Activated CD4-positive, alpha-beta T cell treated with anti-CD3 and anti-CD28 coated beads, Interleukin-2, amount 50 U/mL, for 24 hours (primary cell): ENCODE measurements around the gene ICE1.
"Not testable (repeated sequence)": the region's sequence is repeated elsewhere in the genome, so short reads cannot be mapped to it uniquely, and the experiment has no call there.

Experiments used
- DNase-seq, 2 donors: peaks; one replicate each; pipeline ENCODE4 v3.0.0-alpha.2; 2020; ENCODE audit warnings: low read depth in 1 of 2, low spot score in 1 of 2

Gene ICE1

DNA sequence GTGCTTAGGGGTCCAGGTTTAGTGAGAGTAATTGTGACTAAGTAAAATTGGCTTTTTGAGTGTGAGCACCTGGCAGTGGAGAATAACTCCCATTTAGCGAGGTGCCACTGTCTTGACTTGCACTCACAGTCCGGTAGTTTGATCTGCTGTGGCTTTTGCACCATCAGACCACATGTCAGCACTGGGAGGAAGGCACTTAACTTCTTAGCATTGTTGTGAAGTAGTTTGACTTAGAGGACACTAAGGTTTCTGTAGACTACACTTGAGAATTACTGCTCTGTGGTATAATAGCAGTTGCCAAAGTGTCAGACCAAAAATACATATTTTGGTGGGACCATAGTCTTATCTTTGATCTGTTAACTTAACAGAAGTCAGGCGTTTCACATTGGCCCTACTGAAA is 63.6 kb downstream of the ICE1 start:
- DNase-seq: no peak

DNA sequence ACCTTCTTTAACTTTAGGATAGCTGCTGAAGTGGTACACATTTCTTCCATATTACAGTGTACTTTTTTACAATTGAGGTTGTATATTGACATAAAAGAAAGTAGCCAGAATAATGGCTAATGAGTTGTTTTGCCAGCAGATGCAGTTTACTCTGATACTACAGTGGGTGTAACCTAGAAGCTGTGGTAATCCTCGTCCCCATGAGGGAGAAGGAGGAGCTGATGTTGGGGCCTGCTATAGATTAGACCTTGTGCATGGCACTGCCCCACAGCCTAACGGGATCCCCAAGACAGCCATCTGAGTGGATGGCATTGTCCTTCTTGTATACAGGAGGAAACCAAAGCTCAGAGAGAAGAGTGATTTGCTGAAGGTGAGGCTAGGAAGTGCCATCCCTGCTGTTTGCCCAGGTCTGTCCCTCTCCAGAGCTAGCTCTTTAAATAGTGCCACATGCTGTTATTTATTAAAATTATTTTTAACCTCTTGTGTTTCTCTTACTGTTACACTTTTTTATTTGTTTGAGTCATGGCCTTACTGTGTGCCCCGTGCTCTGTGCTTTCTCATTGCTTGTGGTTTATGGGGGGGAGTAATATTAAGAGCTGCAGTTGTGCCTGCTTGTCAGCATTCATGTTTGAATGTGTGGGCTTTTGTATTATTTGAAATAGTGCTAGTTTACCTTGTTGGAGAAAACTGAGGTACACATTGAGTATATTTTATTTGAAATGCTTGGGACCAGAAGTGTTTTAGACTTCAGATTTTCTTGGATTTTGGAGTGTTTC is 65.3 kb downstream of the ICE1 start:
- DNase-seq: no peak

DNA sequence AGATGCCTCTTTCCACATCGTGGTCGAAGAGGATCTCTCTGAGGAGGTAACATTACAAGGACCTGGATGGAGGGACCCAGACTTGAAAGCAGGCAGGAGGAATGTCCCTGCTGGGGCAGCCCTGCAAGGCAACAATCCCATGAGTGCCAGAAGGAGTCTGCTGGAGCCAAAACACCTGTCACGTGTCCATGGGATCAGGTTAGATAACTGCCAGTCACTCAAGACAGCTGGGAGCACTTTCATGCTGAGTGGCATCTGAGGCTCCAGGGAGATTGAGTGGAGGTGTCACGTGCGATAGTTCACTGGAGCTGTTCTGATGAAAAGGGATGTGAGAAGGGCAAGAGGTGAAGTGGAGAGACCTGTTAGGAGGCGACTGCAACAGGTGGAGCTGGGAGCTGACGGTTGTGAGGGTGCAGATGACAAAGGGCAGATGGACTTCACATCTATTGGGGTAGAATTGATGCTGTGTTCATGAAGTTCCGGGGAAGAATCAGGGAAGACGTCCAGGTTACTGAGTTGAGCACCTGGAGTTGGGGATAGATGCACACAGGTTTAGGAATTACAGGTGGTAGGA is 68.4 kb downstream of the ICE1 start:
- no peak for DNase-seq

DNA sequence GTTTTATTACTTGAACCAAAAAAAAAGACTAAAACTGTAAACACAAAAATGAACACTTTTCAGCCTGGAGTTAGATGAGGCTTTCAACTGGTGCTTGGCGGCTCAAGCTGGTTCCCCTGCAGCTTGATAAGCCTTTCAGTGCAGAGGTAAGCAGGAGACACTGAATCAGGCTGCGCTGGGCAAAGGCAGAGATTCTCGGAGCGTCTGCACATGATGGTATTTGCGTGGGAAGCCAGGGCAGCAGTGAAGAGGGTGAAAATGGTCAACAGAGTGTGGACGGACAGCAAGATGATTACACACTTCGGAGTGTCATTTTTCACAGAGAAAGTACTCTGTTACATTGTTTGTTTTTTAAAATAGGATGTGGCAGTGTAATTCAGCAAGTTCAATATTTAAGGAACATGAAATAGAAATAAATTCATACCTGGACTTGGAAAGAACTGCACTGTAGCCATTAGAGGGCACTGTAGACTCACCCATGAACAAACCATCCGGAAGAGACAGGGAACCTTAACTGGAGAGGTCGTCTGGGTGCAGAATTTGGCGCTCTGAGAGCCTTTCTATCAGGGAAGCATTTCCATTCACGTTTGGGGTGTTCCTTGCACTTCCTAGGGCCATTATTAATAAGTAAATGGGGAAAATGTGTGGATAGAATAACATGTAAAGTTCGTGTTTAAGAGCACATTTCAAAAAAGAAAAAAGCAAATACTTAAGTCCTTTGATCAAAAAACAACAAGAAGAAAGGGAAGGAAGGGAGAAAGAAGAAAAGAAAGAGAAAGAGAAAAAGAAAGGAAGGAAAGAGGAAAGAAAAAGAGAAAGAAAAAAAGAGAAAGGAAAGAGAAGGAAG is 69.8 kb downstream of the ICE1 start:
- DNase-seq: peak in 1 of 2 donors; percentile 21

DNA sequence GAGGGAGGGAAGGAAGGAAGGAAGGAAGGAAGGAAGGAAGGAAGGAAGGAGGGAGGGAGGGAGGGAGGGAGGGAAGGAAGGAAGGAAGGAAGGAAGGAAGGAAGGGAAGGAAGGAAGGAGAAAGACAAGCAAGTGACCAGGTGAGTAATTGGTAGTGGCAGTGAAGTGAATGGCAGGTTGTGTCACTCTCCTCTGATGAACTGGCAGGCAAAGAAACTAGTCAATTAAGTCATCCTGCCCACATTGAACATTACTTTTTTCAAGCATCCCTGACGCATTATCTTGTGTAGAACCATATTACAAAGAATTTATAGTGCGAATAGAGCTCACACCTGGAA is 70.4 kb downstream of the ICE1 start:
- DNase-seq: not testable (repeated sequence)

DNA sequence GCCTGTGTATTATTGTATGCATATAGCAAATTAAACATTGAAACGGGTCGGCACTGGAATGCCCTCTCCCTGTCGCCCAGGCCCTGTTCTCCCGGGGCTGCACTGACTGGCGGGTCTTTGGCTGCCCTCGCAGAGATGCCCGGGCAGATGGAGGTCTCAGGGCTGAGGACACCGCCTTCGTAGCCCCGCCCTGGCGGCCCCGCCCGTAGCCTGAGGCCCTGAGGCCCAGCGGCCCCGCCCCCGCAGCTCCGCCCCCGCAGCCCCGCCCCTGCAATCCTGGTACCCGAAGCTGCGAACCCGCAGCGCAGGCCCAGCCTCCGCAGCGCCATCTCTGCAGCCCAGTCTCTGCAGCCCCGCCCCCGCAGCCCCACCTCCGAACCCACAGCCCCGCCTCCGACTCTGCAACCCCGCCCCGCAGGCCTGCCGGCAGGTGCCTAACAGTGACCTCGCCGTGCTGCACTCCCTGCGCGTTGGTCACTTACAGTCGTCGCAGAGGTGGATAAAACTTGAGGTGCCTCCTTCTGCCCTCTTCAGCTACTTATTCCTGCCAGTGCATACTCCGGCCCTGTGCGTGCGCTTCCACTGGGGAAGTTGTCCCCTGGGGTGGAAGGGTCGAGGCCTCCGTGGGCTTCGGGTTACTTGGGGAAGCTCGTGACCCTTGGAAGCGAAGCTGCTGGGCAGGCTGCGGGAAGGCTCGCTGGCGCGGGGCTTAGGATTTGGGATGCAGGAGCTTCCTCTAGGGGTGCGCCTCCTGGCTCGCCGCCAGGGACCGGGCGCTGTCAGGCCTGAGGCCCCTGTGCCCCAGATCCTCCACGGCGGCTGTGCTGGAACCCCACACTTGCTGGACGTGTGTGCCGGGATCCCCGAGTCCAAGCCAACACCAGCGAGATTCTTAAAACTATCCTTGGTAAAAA is 72.3 kb downstream of the ICE1 start:
- DNase-seq: peak; percentile 46 to 60

DNA sequence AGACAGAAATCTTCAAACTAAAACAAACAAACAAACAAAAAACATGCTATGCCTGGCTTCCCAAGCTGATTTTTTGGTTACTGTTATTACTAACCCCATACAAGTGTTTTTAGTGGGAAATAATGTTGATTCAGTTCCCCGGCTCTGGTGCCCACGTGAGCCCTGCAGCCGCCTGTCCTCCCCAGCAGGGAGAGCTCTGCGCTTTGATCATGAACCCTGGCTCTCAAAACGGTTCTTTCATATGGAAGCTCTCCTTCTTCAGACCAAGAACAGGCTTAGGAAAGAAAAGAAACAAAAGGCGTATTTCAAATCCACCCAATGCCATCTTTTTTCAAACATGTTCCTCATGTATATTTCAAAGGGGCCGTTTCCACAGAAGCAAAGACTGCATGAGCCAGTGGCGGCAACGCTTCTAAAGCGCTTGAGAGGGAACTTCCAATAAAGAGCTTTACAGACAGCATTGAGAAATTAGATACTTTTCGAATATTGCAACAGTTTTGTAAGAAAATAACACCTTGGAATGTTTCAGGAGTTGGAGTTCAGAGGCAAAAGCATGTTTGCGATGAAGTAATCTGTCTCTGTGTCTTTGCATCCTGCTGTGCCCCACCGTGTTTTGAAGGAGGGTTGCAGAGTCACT is 74.8 kb downstream of the ICE1 start:
- no peak for DNase-seq

DNA sequence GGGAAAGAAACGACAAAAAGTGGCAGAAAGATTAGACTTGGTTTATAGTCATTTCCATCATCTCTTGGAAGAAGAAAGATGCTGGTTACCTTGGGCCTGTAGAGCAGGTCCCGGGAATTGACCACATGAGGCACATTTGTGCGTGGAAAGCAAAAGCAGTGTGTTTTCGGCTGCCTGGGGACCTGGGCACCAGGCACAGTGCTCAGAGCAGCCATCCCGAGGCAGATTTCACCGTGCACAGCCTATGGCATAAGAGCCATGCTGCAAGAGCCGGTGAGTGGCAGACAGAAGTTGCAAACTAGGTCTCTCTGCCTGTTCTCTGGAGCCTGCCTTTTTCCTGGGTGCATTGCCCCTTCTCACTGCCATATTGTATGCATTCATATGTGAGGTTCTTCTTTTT is 77.0 kb downstream of the ICE1 start:
- DNase-seq: no peak

DNA sequence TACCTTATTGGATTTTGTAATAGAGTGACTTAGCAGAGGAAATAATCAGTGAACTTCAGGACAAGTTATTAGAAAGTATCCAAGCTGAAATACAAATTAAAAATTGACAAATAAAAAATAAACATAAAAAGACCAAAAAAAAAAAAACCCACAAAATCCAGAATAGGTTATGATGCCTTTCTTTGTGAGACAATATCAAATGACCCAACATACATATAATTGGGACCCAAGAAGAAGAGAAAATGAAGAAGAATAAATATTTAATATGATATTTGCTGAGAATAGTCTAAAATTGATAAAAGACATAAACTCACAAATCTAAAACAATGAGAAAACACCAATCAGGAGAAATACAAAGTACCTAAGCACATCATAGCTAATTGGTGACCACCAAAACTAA is 81.8 kb downstream of the ICE1 start:
- no peak for DNase-seq

DNA sequence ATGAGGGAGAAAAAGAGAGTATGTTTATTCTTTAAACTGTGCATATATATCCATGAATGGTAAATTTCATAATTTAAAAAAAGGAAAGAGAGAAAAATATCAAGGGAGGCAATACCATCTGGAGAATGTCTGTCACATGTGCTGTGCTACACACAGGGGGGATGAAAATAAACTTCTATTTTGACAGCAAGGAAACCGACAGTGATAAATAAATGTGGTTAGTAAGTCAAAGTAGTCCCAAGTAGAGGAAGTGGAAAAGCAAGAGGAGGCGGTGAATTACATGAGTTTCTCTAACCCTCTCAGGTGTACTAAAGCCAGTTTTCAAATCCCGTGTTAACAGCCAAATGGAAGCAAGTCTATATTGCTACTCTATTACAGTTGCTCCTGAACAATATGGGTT is 83.3 kb downstream of the ICE1 start:
- DNase-seq: no peak

DNA sequence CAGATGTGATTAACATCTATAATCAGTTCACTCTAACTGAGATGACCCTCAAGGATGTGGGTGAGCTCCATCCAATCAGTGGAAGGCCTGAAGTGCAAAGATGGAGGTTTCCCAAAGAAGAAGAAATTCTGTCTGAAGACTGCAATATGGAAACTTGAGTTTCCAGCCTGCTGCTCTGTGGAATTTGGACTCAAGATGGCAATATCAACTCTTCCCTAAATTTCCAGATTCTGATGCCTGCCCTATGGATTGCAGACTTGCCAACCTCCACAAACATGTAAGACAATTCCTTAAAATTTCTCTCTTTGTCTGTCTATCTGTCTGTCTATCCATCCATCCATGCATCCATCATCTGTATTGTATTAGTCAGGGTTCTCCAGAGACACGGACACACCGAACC is 85.9 kb downstream of the ICE1 start:
- DNase-seq: no peak

DNA sequence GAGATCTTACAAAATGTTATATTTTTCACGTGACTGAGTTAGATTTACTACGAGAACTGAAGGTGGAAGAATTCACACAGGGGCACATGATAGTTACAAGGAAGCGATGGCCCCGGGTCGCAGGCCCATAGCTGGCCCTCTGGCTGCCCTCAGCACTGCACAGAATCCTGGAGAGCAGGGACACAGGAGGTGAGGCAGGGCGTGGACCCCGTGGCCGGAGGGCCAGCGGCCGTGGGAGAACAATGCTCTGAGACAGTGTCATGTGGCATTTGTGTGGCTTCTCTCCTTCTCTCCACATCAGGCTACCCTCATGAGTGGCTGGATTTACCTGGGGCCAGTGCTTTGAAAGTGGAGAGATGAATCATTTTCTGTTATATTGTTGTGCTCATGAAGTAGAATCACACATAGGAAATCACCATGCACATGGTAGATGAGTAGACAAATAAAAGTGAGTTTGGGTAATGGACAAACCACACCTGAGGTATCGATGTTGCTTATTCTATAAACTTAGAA is 89.5 kb downstream of the ICE1 start:
- DNase-seq: no peak

DNA sequence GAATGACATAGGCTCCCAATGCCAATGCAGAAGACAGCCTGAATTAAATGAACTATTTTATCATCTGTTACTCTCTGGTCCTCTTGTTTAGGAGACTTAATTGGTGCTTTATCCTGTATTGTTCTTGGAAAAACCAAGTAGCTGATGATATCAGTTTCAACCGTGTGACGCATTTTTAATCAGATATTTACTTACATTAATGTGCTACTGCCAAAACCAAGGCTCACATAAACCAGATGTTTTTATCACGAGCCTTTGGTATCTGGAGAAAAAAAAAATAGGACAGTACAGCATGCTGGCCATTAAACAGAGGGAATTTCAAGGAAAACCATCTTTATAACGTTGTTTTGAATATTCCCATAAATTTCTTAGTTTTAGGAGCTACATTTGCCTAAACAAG is 90.1 kb downstream of the ICE1 start:
- no peak for DNase-seq

DNA sequence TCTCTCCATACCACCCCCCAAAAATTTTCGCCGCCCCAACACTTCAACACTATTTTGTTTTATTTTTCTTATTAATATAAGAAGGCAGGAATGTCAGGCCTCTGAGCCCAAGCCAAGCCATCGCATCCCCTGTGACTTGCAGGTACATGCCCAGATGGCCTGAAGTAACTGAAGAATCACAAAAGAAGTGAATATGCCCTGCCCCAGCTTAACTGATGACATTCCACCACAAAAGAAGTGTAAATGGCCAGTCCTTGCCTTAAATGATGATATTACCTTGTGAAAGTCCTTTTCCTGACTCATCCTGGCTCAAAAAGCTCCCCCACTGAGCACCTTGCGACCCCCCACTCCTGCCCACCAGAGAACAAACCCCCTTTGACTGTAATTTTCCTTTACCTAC is 98.1 kb downstream of the ICE1 start:
- not testable (repeated sequence) for DNase-seq

DNA sequence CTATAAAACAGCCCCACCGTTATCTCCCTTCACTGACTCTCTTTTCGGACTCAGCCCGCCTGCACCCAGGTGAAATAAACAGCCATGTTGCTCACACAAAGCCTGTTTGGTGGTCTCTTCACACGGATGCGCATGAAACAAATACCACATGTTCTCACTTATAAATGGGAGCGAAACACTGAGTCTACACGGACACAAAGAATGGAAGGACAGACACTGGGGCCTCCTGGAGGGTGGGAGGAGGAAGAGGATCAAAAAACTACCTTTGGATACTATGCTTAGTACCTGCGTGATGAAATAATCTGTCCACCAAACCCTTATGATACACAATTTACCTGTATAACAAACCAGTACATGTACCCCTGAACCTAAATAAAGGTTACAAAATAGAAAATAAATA is 98.6 kb downstream of the ICE1 start:
- DNase-seq: no peak

DNA sequence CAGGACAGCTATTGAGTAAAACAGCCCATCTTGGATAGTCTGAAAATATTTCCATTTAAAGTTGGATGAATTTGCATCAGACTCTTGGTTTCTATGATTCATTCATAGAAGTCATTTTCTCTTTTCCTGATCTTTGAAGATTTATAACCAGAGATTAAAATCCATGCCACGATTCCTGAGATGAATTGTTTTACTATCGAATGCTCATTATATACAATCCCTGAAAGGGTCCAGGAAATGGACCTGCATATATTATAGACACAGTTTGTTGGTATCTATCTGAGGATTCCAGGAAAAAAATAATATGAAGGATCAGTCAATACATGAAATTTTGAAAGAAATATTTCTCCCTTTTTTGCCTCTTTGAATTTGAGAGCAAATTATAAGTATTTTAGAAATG is 99.0 kb downstream of the ICE1 start:
- DNase-seq: no peak

DNA sequence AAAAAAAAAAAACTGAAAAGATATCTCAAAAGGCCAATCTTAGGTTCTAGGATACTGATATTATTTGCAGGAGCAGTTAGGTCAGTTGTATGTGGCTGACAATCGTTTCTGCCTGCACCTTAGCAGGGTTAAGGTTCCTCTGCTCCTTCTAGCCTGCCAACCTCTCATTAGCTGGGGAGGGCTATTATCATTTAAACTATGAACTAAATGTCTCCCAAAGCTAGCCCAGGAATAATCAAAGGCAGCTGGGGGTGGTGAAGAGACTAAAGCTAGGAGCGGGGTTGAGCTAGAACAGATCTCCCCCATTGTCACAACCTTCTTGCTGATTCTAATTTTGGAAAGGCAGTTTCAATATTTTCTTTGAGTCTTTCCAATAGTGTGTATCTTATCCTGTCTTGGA is 99.9 kb downstream of the ICE1 start:
- no peak for DNase-seq

DNA sequence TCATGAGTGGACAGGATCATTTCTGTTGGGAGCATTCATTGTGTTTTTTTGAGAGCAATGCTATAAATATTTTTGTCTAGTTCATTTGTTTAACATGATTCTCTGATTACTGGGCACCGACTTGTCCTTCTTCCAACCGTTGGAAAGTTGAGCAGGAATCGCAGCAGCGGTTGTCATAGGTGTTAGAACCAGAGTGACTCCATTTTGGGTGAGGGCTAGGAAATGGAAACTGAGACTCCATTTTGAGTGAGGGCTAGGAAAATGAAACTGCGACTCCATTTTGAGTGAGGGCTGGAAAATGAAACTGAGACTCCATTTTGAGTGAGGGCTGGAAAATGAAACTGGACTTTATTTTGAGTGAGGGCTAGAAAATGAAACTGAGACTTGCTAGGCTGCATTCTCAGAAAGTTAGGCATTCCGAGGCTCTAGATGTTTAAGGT is 100.6 kb downstream of the ICE1 start:
- DNase-seq: peak in 1 of 2 donors; percentile 7

DNA sequence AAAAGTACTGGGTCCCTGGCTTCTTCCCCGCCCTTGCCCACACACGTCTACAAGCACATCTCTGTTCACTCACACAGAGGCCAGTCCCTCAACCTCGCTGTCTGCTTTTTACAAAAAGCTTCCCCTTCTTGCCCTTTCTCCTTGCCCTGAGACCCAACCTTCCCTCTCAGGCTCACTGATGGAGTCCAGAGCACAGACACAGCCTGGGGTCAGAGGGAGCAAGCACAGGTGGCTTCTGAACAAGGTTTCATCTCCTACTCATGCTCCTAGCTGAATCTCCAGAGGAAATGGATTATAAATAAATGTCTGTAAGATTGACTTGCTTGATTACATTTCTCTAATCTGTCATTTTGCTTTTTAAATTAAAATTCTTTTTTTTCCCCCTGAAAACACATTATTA is 101.8 kb downstream of the ICE1 start:
- no peak for DNase-seq

DNA sequence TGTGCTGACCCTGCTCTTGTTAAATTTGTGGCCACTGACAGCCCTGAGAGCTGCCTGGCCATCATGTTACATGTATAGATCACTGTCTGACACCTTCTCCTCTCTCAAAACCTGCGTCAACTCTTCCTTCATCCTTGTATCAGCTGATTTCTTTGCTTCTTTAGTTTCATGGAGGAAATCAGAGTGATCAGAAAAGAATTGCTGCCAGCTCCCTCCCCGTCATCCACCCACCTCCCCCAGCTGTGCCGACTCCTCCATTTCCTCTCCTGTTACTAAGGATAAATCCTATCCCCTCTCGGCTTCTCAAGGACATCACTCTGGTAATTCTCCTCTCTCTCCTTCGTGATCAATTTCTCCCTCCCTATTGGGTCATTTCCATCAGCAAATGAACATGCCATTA is 108.9 kb downstream of the ICE1 start:
- no peak for DNase-seq
